Measurements from ENCODE around the gene SOX15.

The SOX15 gene

DNA sequence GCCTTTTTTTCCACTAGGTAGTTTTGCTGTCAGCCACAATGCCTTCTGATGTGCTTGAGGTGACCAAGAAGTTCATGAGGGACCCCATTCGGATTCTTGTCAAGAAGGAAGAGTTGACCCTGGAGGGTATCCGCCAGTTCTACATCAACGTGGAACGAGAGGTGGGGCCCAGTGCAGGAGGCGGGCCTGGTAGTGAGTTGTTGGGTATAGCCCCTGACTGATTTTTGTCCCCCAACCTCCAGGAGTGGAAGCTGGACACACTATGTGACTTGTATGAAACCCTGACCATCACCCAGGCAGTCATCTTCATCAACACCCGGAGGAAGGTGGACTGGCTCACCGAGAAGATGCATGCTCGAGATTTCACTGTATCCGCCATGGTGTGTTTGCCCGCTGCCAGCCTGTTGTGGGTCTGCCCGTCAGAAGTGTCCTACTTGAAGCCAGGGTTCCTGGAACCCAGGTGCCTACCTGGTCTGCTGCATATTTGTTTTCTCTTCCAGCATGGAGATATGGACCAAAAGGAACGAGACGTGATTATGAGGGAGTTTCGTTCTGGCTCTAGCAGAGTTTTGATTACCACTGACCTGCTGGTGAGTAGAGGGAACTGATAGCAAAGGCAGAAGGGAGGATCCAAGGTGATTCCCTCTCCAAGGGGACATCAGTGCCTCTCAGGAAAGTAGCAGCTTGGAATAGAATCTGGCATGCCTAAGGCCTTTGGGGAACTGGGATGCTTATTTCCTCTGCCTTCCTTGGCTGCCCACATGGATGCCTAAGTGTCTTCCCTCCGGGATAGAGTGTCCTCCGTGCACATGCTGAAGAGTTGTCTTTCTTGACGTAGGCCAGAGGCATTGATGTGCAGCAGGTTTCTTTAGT, 12.3 kb downstream of the SOX15 start:
- Histone ChIP-seq H3K4me1 (ENCODE audit: control insufficient read depth in 1 of 2, insufficient read depth in 2 of 2, low read length in 2 of 2) (peaks cover 78 to 81% of the 10 kb centered on the region in 2 donors), H3K4me3 (ENCODE audit: low read depth in 1 of 2, low read length in 2 of 2) (no peak overlapping the region)

DNA sequence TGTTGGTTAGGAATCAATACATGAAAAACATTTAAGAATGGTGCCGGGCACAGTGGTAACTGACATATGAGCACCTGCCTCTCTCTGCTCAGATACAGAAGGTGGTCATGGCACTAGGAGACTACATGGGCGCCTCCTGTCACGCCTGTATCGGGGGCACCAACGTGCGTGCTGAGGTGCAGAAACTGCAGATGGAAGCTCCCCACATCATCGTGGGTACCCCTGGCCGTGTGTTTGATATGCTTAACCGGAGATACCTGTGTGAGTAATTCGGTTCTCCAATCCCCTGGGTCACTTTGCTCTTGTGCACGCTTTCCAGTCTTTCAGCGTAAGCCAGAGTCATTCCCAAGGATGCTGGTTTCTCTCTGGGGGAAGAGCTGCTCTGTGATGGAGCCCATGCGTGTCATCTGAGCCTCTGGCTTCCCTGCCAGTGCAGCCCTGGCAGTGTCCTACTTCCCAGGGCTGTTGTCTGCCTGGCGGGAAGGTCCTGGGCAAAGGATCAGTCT, 13.4 kb downstream of the SOX15 start:
- Histone ChIP-seq H3K27me3 (ENCODE audit: control insufficient read depth in 1 of 2, insufficient read depth in 2 of 2, low read length in 2 of 2) (no peaks in the 10 kb centered on the region), H3K4me1 (ENCODE audit: control insufficient read depth in 1 of 2, insufficient read depth in 2 of 2, low read length in 2 of 2) (peaks cover 71 to 74% of the 10 kb centered on the region in 2 donors), H3K9ac (ENCODE audit: low read depth in 1 of 2, low read length in 2 of 2) (peak overlapping the region in 1 of 2 donors; percentile 5), H3K9me3 (ENCODE audit: control insufficient read depth in 1 of 2, low read length in 2 of 2) (no peaks in the 10 kb centered on the region), H3K27ac (ENCODE audit: low read depth, low read length) (no peak overlapping the region), H3K36me3 (ENCODE audit: control insufficient read depth in 1 of 2, insufficient read depth in 2 of 2, low read length in 2 of 2) (peaks cover 43 to 51% of the 10 kb centered on the region in 2 donors), H3K4me3 (ENCODE audit: low read depth in 1 of 2, low read length in 2 of 2) (no peak overlapping the region)

More for the DNA sequence above, 12.3 kb downstream of the SOX15 start:
- H3K36me3 ChIP-seq (ENCODE audit: control insufficient read depth in 1 of 2, insufficient read depth in 2 of 2, low read length in 2 of 2): peaks cover 43 to 53% of the 10 kb centered on the region in 2 donors
- H3K9ac ChIP-seq (ENCODE audit: low read depth in 1 of 2, low read length in 2 of 2): no peak overlapping the region
- H3K27ac ChIP-seq (ENCODE audit: low read depth, low read length): no peak overlapping the region
- H3K9me3 ChIP-seq (ENCODE audit: control insufficient read depth in 1 of 2, low read length in 2 of 2): no peaks in the 10 kb centered on the region
- H3K27me3 ChIP-seq (ENCODE audit: control insufficient read depth in 1 of 2, insufficient read depth in 2 of 2, low read length in 2 of 2): no peaks in the 10 kb centered on the region

DNA sequence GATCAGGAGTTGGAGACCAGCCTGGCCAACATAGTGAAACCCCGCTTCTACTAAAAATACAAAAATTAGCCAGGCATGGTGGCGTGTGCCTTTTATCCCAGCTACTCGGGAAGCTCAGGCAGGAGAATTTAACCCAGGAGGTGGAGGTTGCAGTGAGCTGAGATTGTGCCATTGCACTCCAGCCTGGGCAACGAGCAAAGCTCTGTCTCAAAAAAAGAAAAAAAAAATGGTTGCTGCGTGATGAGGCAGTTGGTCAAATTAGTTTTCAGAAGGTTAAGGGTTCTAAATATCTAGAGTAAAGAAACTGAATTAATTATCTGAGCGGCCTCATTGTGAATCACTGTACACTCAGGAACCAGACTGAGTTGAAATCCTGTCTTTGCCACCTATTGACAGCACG, 13.9 kb downstream of the SOX15 start:
- Histone ChIP-seq H3K27me3 (ENCODE audit: control insufficient read depth in 1 of 2, insufficient read depth in 2 of 2, low read length in 2 of 2) (no peaks in the 10 kb centered on the region), H3K36me3 (ENCODE audit: control insufficient read depth in 1 of 2, insufficient read depth in 2 of 2, low read length in 2 of 2) (peaks cover 47 to 56% of the 10 kb centered on the region in 2 donors), H3K27ac (ENCODE audit: low read depth, low read length) (no peak overlapping the region), H3K9ac (ENCODE audit: low read depth in 1 of 2, low read length in 2 of 2) (peak overlapping the region in 1 of 2 donors; percentile 5), H3K4me3 (ENCODE audit: low read depth in 1 of 2, low read length in 2 of 2) (no peak overlapping the region), H3K9me3 (ENCODE audit: control insufficient read depth in 1 of 2, low read length in 2 of 2) (no peaks in the 10 kb centered on the region), H3K4me1 (ENCODE audit: control insufficient read depth in 1 of 2, insufficient read depth in 2 of 2, low read length in 2 of 2) (peaks cover 66 to 69% of the 10 kb centered on the region in 2 donors)

DNA sequence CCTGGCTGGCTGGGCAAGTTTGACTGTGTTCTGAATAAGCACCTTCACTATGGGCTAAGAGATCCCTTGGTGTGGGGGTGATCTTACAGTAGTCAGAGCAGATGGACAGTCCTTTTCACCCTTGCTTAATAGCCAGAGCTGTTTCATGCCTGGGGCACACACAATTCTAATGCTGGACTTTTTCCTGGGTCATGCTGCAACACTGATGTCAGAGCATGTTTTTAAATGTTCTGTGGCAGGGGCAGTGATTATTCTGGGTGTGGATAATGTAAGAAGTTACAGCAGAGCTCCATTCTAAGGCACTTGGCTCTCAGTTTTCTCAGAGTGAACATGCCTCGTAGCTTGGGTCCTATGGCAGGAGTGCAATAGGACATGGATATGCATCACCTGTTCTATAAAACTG, 14.4 kb downstream of the SOX15 start:
- H3K27ac ChIP-seq (ENCODE audit: low read depth, low read length): no peak overlapping the region
- H3K9ac ChIP-seq (ENCODE audit: low read depth in 1 of 2, low read length in 2 of 2): peak overlapping the region; percentile 30 to 45
- peaks cover 61 to 64% of the 10 kb centered on the region in 2 donors for H3K4me1 ChIP-seq (ENCODE audit: control insufficient read depth in 1 of 2, insufficient read depth in 2 of 2, low read length in 2 of 2)
- peak overlapping the region in 1 of 2 donors; percentile 5 for H3K4me3 ChIP-seq (ENCODE audit: low read depth in 1 of 2, low read length in 2 of 2)
- no peaks in the 10 kb centered on the region for H3K9me3 ChIP-seq (ENCODE audit: control insufficient read depth in 1 of 2, low read length in 2 of 2)
- H3K36me3 ChIP-seq (ENCODE audit: control insufficient read depth in 1 of 2, insufficient read depth in 2 of 2, low read length in 2 of 2): peaks cover 51 to 61% of the 10 kb centered on the region in 2 donors
- no peaks in the 10 kb centered on the region for H3K27me3 ChIP-seq (ENCODE audit: control insufficient read depth in 1 of 2, insufficient read depth in 2 of 2, low read length in 2 of 2)

DNA sequence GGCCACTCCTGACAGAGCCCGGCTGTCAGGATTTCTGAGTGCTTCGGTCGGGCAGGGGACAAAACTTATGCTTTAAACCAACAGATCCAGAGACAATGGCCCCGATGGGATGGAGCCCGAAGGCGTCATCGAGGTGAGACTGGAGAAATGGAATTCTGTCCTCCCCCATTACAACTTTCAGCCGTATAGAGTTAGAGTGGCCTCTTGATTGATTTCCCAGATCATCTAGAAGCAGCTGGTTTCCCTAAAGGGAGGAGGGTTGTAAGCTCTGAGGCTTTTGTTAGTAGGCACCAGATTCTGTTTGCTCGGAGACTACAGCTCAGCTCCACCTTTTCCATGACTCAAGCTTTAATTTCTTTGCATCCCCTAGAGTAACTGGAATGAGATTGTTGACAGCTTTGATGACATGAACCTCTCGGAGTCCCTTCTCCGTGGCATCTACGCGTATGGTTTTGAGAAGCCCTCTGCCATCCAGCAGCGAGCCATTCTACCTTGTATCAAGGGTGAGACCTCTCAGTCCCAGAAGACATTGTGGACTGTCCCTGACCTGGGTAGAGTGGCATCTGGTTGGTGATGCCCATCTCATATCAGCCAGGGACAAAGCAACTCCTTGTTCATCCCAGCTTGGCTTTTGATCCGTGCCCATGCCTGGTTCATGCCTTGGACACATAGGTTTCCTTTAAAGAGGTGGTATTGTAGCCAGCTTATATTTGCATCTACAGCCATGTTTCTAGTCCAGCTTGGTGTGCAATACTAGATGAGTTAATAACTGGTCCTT, 15.5 kb downstream of the SOX15 start:
- Histone ChIP-seq H3K27me3 (ENCODE audit: control insufficient read depth in 1 of 2, insufficient read depth in 2 of 2, low read length in 2 of 2) (no peaks in the 10 kb centered on the region), H3K27ac (ENCODE audit: low read depth, low read length) (peak overlapping the region; percentile 97), H3K9ac (ENCODE audit: low read depth in 1 of 2, low read length in 2 of 2) (peak overlapping the region; percentile 45 to 74), H3K36me3 (ENCODE audit: control insufficient read depth in 1 of 2, insufficient read depth in 2 of 2, low read length in 2 of 2) (peaks cover 63 to 72% of the 10 kb centered on the region in 2 donors), H3K4me3 (ENCODE audit: low read depth in 1 of 2, low read length in 2 of 2) (peak overlapping the region; percentile 90 to 93), H3K4me1 (ENCODE audit: control insufficient read depth in 1 of 2, insufficient read depth in 2 of 2, low read length in 2 of 2) (peaks cover 50 to 54% of the 10 kb centered on the region in 2 donors), H3K9me3 (ENCODE audit: control insufficient read depth in 1 of 2, low read length in 2 of 2) (no peaks in the 10 kb centered on the region)

DNA sequence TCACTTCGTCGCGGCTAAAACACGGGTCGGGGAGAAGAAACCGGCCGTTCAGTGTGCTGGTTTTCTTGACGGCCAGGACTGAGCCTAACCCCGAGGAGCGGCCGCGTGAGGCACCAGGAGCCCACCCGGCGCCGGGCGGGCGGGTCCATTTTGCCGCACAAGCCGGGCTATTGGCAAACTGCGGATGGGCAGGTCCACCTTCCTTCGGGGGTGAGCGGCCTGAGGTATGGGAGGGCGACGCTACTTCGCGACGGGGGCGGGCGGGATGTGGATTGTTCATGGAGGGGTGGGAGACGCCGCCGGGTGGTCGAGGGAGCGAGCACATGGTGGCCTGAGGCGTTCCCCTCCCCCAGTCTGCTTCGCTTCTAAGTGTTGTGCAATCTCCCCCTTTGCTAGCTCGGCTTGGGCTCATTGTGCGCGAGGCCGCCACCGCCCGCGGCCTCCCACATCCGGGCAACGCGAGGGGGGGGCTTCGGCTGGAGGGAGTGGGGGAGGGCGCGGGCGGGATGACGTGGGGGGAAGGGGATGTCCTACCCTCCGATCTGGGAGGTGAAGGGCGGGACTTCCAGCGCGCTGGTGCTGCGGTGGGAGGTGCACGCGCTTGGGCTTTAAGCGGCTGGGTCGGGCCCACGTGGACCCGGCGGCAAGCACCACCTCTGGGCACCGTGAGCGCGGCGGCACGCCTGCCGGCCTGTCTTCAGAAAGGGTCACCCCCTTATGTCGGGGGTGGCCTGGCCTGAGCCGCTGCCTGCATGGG, 16.4 kb downstream of the SOX15 start:
- Histone ChIP-seq H3K9ac (ENCODE audit: low read depth in 1 of 2, low read length in 2 of 2) (peak overlapping the region; percentile 92 to 99), H3K27ac (ENCODE audit: low read depth, low read length) (peak overlapping the region; percentile 97), H3K36me3 (ENCODE audit: control insufficient read depth in 1 of 2, insufficient read depth in 2 of 2, low read length in 2 of 2) (peaks cover 63 to 66% of the 10 kb centered on the region in 2 donors), H3K4me1 (ENCODE audit: control insufficient read depth in 1 of 2, insufficient read depth in 2 of 2, low read length in 2 of 2) (peaks cover 44 to 50% of the 10 kb centered on the region in 2 donors), H3K27me3 (ENCODE audit: control insufficient read depth in 1 of 2, insufficient read depth in 2 of 2, low read length in 2 of 2) (no peaks in the 10 kb centered on the region), H3K9me3 (ENCODE audit: control insufficient read depth in 1 of 2, low read length in 2 of 2) (no peaks in the 10 kb centered on the region), H3K4me3 (ENCODE audit: low read depth in 1 of 2, low read length in 2 of 2) (peak overlapping the region; percentile 90 to 93)

DNA sequence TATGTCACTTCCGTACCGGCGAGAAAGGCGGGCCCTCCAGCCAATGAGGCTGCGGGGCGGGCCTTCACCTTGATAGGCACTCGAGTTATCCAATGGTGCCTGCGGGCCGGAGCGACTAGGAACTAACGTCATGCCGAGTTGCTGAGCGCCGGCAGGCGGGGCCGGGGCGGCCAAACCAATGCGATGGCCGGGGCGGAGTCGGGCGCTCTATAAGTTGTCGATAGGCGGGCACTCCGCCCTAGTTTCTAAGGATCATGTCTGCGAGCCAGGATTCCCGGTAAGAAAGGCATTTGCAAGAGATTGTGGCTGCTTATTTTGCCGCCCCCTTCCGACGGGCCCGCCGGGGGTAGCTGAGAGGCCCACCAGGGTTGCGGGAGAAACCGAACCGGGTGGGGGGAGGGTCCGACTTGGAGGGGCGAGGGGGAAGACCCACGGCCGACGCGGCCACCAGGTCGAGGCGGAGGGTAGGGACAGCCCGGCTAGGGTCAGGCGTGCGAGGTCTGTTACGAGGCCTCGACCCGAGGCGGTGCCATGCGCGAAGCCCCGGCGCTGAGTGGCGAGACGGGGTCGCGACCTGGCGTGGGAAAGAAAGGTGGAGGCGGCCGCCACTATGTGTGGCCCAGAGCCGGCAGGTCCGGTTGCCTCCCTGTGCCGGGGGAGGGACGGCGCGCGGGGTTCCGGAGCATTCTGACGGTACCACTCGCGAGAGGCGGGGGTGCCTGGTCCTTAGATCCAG, 17.1 kb downstream of the SOX15 start:
- Histone ChIP-seq H3K36me3 (ENCODE audit: control insufficient read depth in 1 of 2, insufficient read depth in 2 of 2, low read length in 2 of 2) (peaks cover 58 to 59% of the 10 kb centered on the region in 2 donors), H3K27ac (ENCODE audit: low read depth, low read length) (peak overlapping the region; percentile 97), H3K4me3 (ENCODE audit: low read depth in 1 of 2, low read length in 2 of 2) (peak overlapping the region; percentile 90 to 93), H3K4me1 (ENCODE audit: control insufficient read depth in 1 of 2, insufficient read depth in 2 of 2, low read length in 2 of 2) (peaks cover 41 to 46% of the 10 kb centered on the region in 2 donors), H3K9ac (ENCODE audit: low read depth in 1 of 2, low read length in 2 of 2) (peak overlapping the region; percentile 92 to 99), H3K9me3 (ENCODE audit: control insufficient read depth in 1 of 2, low read length in 2 of 2) (no peaks in the 10 kb centered on the region), H3K27me3 (ENCODE audit: control insufficient read depth in 1 of 2, insufficient read depth in 2 of 2, low read length in 2 of 2) (no peaks in the 10 kb centered on the region)

DNA sequence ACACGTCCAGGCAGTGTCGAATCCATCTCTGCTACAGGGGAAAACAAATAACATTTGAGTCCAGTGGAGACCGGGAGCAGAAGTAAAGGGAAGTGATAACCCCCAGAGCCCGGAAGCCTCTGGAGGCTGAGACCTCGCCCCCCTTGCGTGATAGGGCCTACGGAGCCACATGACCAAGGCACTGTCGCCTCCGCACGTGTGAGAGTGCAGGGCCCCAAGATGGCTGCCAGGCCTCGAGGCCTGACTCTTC, 17.6 kb downstream of the SOX15 start:
- Histone ChIP-seq H3K4me3 (ENCODE audit: low read depth in 1 of 2, low read length in 2 of 2) (peak overlapping the region; percentile 69 to 82), H3K9ac (ENCODE audit: low read depth in 1 of 2, low read length in 2 of 2) (peak overlapping the region; percentile 61 to 84), H3K4me1 (ENCODE audit: control insufficient read depth in 1 of 2, insufficient read depth in 2 of 2, low read length in 2 of 2) (peaks cover 36 to 41% of the 10 kb centered on the region in 2 donors), H3K9me3 (ENCODE audit: control insufficient read depth in 1 of 2, low read length in 2 of 2) (no peaks in the 10 kb centered on the region), H3K27me3 (ENCODE audit: control insufficient read depth in 1 of 2, insufficient read depth in 2 of 2, low read length in 2 of 2) (no peaks in the 10 kb centered on the region), H3K36me3 (ENCODE audit: control insufficient read depth in 1 of 2, insufficient read depth in 2 of 2, low read length in 2 of 2) (peaks cover 55 to 58% of the 10 kb centered on the region in 2 donors), H3K27ac (ENCODE audit: low read depth, low read length) (peak overlapping the region; percentile 88)

DNA sequence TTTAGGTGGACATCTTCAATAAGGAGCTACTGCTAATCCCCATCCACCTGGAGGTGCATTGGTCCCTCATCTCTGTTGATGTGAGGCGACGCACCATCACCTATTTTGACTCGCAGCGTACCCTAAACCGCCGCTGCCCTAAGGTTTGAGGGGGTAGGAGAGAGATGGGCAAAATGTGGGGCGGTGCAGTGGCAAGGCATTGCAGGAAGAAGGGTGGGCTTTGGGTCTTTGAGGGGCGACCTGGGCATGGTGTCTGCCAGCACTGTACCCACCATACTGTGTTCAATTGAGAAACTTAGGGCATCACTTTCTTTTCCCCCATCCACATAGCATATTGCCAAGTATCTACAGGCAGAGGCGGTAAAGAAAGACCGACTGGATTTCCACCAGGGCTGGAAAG, 19.5 kb downstream of the SOX15 start:
- Histone ChIP-seq H3K27ac (ENCODE audit: low read depth, low read length) (no peak overlapping the region), H3K4me3 (ENCODE audit: low read depth in 1 of 2, low read length in 2 of 2) (no peak overlapping the region), H3K4me1 (ENCODE audit: control insufficient read depth in 1 of 2, insufficient read depth in 2 of 2, low read length in 2 of 2) (peaks cover 21 to 23% of the 10 kb centered on the region in 2 donors), H3K27me3 (ENCODE audit: control insufficient read depth in 1 of 2, insufficient read depth in 2 of 2, low read length in 2 of 2) (no peaks in the 10 kb centered on the region), H3K36me3 (ENCODE audit: control insufficient read depth in 1 of 2, insufficient read depth in 2 of 2, low read length in 2 of 2) (peaks cover 42 to 57% of the 10 kb centered on the region in 2 donors), H3K9ac (ENCODE audit: low read depth in 1 of 2, low read length in 2 of 2) (no peak overlapping the region), H3K9me3 (ENCODE audit: control insufficient read depth in 1 of 2, low read length in 2 of 2) (no peaks in the 10 kb centered on the region)

Measured in duodenal mucosa (tissue), 2 donors.